ENCODE results near the gene NRG3. TPM values are rescaled to one million over a fixed set of nuclear protein-coding genes. Genes with fewer than 3 reads are reported as not detected.

Gene NRG3
- total RNA-seq, 6 experiments from 2014 or later: 0.34 to 0.99 (median 0.75) TPM

DNA sequence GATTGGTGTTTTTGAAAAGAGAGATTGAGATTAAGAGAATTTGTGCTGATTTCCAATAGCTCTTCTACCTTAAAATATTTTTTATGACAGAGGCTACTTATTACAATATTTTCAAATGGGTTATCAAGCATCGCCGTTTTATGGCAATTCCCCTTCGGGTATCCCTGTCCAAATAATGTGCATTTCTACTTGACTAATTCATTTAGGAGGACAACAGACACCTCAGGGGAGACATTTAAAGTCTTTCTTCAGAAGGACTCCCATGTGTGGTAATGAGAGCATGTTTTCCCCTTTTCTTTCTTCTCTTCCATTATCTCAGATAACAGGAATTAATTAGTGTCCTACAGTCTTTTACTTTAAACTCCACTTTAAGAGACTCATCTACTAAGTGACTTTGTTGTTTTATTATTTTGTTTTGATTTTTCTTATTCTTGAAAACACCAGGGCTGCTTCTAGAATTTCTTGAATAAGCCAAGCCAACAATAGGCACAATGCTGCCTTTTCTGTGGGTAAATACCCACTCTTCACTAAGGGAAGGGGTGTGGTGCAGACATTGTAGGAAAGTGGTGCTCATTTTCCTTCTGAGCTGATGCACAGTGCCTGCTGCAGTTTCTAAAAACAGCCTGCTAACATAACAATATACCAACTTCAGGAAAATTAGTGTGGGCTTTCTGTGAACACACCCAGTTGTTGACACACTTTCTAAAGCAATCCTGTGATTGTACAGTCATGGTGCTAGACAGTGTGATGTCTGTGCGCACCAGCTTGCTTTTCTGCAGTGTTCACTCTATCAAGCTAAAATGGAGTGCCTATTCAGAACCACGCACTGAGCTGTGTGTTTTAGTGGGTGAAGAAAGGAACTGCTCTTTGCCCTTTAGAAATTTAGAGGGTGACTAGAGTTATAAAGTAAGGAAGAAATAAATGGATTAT lies 597.7 kb downstream of the NRG3 start:
- H3K9me3 ChIP-seq: no peaks in the 10 kb centered on the region
- no peaks in the 10 kb centered on the region for H3K4me1 ChIP-seq
- no peak for DNase-seq
- 70% methylated on average over 5 of the region's 5 CpGs for WGBS (ENCODE audit: insufficient coverage, low coverage, low lambda C conversion rate, missing lambda C conversion rate)
- TF ChIP-seq POLR2A (IDR thresholded peaks at IDR 0.05): no peak
- TF ChIP-seq, protein P1, sequence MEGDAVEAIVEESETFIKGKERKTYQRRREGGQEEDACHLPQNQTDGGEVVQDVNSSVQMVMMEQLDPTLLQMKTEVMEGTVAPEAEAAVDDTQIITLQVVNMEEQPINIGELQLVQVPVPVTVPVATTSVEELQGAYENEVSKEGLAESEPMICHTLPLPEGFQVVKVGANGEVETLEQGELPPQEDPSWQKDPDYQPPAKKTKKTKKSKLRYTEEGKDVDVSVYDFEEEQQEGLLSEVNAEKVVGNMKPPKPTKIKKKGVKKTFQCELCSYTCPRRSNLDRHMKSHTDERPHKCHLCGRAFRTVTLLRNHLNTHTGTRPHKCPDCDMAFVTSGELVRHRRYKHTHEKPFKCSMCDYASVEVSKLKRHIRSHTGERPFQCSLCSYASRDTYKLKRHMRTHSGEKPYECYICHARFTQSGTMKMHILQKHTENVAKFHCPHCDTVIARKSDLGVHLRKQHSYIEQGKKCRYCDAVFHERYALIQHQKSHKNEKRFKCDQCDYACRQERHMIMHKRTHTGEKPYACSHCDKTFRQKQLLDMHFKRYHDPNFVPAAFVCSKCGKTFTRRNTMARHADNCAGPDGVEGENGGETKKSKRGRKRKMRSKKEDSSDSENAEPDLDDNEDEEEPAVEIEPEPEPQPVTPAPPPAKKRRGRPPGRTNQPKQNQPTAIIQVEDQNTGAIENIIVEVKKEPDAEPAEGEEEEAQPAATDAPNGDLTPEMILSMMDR (IDR thresholded peaks at IDR 0.05): no peak
- no peak overlapping the region for H3K27ac ChIP-seq
- H3K4me3 ChIP-seq: no peak overlapping the region
- intact Hi-C loops (cut with DNase I): no loop called here
- ATAC-seq: no peak
- H3K36me3 ChIP-seq: no peaks in the 10 kb centered on the region
- H3K27me3 ChIP-seq: no peaks in the 10 kb centered on the region

DNA sequence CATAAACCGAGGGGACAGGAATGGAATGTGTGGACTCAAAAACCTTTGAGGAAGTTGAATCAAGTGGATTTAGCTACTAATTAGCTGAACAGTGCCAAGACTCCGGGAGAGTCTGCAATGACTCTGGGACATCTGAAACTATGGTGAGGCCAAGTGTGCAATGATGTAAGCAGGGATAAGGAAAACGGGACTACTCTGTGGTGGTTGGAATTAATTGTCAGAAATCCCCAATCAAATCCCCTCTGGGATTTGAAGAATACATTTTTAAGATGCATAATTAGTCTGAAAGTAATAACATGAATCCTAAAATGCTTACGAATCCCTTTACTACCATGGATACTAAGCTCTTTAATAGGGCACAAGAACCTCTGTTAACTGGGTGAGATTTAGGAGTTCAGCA lies 602.8 kb downstream of the NRG3 start:
- H3K4me1 ChIP-seq: no peaks in the 10 kb centered on the region
- H3K4me3 ChIP-seq: no peak overlapping the region
- H3K27me3 ChIP-seq: no peaks in the 10 kb centered on the region
- WGBS (ENCODE audit: insufficient coverage, low coverage, low lambda C conversion rate, missing lambda C conversion rate): 67% methylated on average over 3 of the region's 4 CpGs
- TF ChIP-seq, protein P1 (IDR thresholded peaks at IDR 0.05): no peak
- TF ChIP-seq POLR2A (IDR thresholded peaks at IDR 0.05): no peak
- no peak overlapping the region for H3K27ac ChIP-seq
- no peaks in the 10 kb centered on the region for H3K9me3 ChIP-seq
- intact Hi-C loops (cut with DNase I): no loop called here
- ATAC-seq (no peak), DNase-seq (no peak)
- H3K36me3 ChIP-seq: no peaks in the 10 kb centered on the region

DNA sequence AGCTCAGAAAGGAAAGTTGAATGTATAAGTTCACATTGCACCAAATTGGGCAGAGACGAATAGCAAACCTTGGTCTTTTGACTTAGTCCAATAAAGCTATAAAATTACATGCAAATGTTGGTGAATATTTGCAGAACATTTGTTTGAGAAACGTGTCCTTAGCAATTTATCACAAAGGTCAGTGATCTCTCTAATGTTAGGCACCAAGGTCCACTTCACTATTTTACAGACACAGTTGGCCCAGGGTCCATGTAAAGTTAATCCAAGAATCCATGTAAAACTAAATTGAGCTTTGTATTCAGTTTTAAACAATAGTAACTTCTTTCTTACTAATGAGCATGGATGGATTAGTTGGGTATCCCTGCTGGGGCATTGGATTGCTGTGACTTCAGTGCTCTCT lies 617.7 kb downstream of the NRG3 start:
- peak in 2 of 4 donors; percentile 25 to 41 for ATAC-seq
- WGBS (ENCODE audit: insufficient coverage, low coverage, low lambda C conversion rate, missing lambda C conversion rate): 29% methylated on average over 2 of the region's 2 CpGs
- TF ChIP-seq POLR2A (IDR thresholded peaks at IDR 0.05): no peak
- TF ChIP-seq, protein P1 (IDR thresholded peaks at IDR 0.05): no peak
- no peak for DNase-seq
- no peak overlapping the region for H3K27ac ChIP-seq
- no peaks in the 10 kb centered on the region for H3K9me3 ChIP-seq
- intact Hi-C loops (cut with DNase I): no loop called here
- no peaks in the 10 kb centered on the region for H3K4me1 ChIP-seq
- H3K27me3 ChIP-seq: no peaks in the 10 kb centered on the region
- H3K4me3 ChIP-seq: no peak overlapping the region
- no peaks in the 10 kb centered on the region for H3K36me3 ChIP-seq

DNA sequence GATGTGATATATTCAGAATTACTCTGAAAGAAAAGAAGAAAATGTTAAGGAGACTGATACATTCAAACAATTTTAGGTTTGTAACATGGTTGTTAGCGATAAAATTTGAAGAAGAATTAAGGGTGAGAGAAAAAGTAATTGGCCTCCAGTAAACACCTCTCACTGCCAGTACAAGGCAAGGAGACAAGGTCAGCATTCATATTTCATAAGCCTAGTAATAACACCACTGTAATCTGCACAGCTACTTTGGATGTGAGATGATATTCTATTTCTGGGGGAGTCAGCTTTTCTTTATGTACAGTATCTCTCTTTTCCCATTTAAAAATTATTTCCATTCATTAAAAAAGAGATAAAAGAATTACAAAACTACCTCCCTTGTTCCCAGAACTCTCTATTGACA lies 621.1 kb downstream of the NRG3 start:
- no peaks in the 10 kb centered on the region for H3K9me3 ChIP-seq
- DNase-seq: no peak
- no peaks in the 10 kb centered on the region for H3K4me1 ChIP-seq
- no peak overlapping the region for H3K27ac ChIP-seq
- H3K4me3 ChIP-seq: no peak overlapping the region
- ATAC-seq: no peak
- TF ChIP-seq, protein P1 (IDR thresholded peaks at IDR 0.05): no peak
- no peak for TF ChIP-seq POLR2A (IDR thresholded peaks at IDR 0.05)
- WGBS (ENCODE audit: insufficient coverage, low coverage, low lambda C conversion rate, missing lambda C conversion rate): 78% methylated on average over 1 of the region's 1 CpG
- no peaks in the 10 kb centered on the region for H3K36me3 ChIP-seq
- intact Hi-C loops (cut with DNase I): no loop called here
- H3K27me3 ChIP-seq: no peaks in the 10 kb centered on the region
